COLO668 (cell line): ENCODE results near the gene SAMM50.

Source experiments
- DNase-seq: peaks from one replicate; lab custom pipeline; 2025; ENCODE audit not compliant: unreplicated experiment; lab: John Stamatoyannopoulos, UW

The SAMM50 gene

GRCh38 chr22:43955040-43955882 is at the start of gene SAMM50:
SAMM50 (plus strand) TSS chr22:43955442; CDS start chr22:43955578, 136 bp downstream.
- DNase-seq, result peak; percentile 94

- no peak for DNase-seq
These were observed 49.6 kb upstream of the SAMM50 start for GRCh38 chr22:43905681-43906080.

DNA sequence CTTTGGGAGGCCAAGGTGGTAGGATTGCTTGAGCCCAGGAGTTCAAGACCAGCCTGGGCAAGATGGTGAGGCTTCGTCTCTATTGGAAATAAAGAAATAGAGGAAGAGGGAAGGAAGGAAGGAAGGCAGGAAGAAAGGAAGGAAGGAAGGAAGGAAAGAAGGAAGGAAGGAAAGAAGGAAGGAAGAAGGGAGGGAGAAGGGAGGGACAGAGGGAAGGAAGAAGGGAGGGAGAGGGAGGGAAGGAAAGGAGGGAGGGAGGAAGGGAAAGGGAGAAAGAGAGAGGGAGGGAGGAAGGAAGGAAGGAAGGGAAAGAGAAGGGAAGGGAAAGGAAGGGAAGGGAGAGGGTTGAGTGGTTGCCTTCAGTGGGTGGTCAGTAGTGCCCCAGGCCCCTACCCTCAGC is 45.5 kb upstream of the SAMM50 start:
- no peak for DNase-seq

DNA sequence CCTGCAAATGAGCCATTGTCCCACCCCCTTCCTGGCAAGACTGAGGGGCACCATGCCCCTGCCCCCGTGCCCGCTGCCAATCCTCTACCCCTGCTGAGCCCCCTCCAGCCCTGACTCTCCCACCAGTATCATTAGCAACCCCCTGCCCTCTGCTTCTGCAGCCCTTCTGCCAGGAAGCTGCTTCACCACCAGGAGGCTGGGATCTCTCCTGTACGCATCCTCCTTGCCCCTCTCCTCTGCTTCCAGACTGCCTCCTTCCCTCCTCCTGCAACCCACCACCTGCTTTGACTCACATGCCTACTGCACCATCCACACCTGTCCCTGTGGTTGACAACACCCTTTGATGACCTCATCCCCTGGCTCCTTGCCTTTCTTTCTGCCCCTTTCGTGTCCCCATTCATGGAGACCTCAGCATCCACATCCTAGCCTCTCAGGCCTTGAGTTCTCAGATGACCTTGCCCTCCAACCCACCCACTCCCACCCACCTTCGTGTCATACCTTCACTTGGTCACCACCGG is 45.0 kb upstream of the SAMM50 start:
- DNase-seq, result peak; percentile 54

DNA sequence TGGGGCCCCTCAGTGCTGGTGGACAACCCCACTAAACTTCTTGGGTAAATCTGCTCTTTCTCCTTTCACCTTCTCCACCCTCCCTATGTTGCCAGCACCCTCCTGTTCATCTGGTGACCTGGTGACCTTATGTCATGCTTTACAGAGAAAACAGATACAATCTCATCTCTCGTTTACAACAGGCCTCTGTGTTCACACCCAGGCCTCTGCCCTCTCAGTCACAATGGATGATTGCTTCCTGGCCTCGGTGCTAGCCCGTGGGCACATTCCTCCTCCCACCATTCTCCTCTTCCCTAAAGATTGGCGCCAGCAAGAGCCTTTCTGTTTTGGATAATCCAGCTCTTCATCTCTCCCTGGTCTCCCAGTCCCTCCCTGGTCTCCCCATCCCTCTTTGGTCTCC is 43.9 kb upstream of the SAMM50 start:
- no peak for DNase-seq

DNA sequence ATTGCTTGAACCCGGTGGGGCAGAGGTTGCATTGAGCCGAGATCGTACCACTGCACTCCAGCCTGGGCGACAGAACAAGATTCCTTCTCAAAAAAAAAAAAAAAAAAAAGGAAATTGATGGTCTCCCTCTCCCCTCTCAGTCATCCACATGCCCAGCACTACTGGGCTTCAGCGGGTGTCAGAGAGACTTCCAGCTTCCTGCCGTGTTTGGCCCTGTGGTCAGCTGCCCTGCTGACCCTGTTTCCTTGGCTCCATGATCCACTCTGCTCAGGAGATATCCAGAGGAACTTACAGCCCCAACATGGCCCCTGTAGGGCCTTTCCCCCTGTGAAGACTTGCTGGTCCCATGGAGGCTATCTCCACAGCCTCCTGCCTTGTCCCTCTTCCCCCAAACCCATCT is 37.7 kb upstream of the SAMM50 start:
- no peak for DNase-seq

DNA sequence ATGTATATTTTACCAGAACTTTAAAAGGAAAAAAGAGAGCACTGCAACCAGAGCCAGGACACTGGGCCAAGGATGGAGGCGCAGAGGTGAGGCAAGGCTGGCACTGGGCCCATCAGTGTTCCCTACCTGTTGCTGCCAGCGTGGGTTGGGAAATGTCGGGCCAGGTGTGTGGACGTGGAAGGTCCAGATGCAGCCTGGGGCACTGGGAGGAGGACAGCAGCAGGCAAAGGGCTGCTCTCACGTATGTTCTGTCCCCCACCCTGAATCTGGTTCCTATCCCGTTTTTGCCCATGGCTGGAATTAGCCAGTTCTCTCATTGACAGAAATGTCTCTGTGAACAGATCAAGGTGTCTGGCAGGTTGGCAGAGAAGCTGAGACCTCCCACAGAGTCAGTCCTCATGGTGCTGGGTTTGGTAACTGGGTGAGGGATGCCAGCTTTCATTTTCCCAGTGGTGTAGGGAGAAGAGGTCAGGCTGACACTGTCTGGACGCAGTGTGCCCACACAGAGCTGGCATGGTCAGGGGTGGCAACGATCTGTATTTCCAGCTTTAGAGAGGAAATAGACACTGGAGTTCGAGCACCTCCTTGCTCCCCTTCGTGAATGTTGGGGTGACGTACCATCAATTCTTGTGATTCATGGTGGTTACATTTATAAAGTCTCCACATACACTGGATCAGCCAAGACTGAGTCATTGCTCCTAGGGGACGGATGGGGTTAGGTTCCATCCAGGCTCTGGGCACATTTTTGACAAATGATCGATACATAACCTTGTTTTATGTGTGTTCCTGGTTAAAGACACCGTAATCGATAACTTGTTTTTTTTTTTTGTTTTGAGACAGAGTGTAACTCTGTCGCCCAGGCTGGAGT is 35.9 kb upstream of the SAMM50 start:
- DNase-seq, result no peak

DNA sequence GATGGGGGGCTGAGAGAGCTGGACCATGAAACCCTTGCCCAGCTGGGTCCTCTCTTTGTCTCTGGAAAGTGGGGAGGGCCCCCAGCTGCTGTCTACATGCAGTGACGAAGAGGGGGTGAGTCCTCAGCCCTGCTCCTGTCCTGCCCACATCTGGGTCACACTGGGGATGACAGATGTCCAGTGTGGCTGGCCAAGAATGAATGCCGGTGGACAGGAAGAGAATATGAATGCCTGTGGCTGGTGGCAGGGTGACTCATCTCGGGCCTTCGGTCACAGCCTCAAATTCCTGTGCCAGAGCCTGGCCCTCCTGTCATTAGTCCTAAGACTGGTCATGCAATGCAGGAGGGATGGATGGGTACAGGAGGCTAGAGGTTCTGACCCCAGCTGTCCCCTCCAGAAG is 33.9 kb upstream of the SAMM50 start:
- no peak for DNase-seq

DNA sequence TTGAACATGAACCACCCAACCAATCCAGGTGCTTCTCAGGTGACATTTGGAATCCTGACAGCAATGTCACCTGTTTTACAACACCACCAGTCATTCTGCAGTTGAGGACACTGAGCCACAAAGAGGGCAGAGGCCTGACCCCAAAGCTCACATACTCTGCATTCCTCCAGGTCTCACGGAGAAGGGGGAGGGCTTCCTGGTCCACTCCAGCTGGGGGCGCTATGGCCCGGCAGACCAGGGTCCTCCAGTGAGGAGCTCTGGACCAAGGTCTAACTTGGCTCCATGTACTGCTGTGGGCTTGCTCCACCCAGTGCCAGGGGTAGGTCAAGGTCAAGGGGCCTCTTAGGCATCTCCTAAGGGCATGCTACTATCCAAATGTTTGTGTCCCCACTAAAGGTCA is 33.1 kb upstream of the SAMM50 start:
- DNase-seq, result no peak

DNA sequence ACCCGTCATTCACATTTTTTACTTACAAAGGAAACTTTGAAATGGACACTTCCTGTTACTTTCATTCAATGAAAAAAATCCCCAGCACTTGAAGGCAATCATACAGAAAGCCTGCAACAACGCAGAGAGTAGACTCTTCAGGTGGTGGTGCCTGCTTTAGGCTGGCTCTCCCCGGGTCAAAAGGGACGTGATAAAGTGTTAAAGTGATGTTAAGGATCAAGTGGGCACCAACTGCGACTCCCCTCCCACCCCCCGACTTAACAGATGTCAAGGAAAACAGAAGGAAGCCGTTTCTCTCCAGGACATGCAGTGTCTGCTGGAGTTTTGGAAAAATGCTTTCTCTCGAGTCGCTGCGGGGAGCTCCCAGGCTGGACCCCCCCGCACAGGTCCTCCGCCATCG is 32.1 kb upstream of the SAMM50 start:
- no peak for DNase-seq

GRCh38 chr22:43923631-43924464 is 31.4 kb upstream of the SAMM50 start, which contains the start of gene PNPLA3:
PNPLA3 (plus strand) TSS chr22:43923805; CDS start chr22:43923912, 107 bp downstream.
- peak; percentile 90 for DNase-seq

GRCh38 chr22:43924877-43925276 is 30.4 kb upstream of the SAMM50 start:
- no peak for DNase-seq

GRCh38 chr22:43925433-43926348 is 29.6 kb upstream of the SAMM50 start:
- DNase-seq, result peak; percentile 55

DNA sequence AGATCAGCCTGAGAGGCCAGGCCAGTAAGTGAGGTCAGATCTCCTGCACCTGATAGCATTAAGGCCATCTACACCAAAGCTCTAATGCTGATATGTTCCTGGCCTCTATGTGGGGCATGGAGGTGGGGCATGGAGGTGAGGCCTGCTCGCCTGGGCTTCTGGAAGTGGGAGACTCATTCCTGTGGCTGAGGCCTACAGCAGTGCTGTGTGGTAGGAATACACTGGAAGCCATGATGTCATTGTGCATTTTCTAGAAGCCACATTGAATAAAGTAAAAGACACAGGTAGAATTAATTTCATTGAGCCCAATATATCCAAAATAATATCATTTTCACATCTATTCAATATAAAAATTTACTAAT is 28.9 kb upstream of the SAMM50 start:
- DNase-seq, result no peak

- no peak for DNase-seq
These were observed 26.8 kb upstream of the SAMM50 start for GRCh38 chr22:43928468-43928867.

DNA sequence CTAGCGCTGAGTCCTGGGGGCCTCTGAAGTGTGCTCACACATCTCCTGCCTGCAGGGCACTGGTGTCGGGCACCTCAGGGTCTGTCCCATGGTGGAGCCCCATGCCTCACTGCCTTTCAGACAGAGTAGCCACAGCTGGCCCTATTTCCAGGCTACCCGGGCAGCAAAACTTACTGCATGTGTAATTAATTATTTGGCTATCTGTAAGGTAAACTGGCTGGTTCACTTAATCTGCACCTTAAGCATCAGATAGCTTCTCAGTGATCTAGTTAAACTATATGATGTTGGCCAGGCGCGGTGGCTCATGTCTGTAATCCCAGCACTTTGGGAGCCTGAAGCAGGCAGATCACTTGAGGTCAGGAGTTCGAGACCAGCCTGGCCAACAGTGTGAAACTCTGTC is 26.3 kb upstream of the SAMM50 start:
- no peak for DNase-seq

DNA sequence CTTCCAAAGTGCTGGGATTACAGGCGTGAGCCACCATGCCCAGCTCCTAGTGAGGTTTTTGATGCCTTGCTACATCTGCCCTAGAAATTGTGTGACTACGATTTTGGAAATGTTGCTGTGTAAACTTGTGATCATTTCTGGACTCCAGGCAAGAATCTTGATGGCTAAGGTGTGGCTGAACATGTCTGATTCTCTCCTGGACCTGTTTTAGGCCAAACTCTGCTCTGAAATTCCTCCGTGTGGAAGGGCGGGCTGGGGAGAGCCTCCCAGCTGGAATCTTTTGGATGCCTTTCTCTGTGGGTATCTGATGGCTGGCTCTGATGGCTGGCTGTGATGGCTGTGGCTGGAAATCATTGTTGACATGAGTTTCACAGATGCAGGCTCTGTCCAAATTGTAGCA is 23.5 kb upstream of the SAMM50 start:
- no peak for DNase-seq

GRCh38 chr22:43941449-43941848 is 13.8 kb upstream of the SAMM50 start:
- no peak for DNase-seq

DNA sequence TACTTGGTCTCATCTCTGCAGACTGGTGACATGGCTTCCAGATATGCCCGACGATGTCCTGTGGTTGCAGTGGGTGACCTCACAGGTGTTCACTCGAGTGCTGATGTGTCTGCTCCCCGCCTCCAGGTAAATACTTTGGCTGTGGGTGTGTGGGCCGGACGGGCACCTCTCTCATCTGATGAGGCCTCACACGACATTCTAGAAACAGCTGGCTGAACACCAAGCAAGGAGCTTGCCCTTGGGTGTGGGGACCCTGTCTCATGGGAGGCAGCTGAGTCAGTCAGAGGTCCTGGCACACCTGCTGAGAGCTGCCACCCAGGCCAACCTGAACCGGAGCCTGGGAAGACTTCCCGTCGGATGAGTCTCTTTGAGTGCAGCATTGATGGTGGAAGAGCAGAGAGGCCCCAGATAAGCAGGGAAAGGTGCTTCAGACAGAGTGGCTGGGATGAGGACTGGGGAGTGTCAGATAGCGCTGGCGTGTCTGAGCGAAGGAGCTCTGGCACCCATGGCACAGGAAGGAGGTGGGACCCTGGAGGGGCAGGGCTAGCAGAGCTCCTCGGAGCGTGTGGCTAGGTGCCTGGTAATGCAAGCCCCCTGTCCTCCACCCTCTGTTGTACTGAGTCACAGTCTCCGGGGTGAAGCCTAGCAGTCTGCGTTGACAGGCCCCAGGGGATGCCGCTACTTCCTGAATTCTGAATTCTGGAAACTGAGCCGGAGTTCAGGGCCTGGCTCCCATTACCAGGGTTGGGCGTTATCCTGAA is 10.4 kb upstream of the SAMM50 start:
- DNase-seq, result peak; percentile 9
